Measurements from ENCODE around the gene TGM6.

GRCh38 chr20:2338411-2339066, 42.2 kb upstream of the TGM6 start:
- TF ChIP-seq CTCF (IDR thresholded peaks at IDR 0.05) (no peak), CREB1 (CRISPR knock-in tag; IDR thresholded peaks at IDR 0.05) (no peak), ZNF423 (CRISPR knock-in tag; IDR thresholded peaks at IDR 0.05) (no peak)

All from WTC11 (cell line).